Measurements from ENCODE around the gene TUBA1A.
"Not testable (repeated sequence)": the region's sequence is repeated elsewhere in the genome, so short reads cannot be mapped to it uniquely, and the experiment has no call there.

TUBA1A gene

DNA sequence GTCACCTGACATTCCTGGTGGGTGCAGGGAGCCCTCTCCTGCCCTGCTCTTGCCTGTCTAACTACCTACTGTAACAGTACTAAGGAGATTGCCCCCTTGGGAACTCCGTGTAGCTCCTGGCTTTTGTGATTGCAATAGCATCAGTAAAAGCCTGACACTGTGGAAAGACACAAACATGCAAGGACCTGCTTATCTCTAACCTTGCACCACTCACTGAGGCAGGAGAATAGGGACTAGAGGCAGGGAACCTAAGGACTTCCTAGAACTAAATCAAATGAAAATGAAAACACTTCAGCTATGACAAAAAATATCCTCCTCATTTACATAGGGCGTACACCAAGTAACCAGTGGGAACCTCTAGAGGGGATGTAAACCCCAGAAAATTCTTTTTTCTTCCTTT, 28.5 kb downstream of the TUBA1A start:
- DNase-seq (ENCODE audit: extremely low read depth in 1 of 2, low read depth in 1 of 2) = no peak

DNA sequence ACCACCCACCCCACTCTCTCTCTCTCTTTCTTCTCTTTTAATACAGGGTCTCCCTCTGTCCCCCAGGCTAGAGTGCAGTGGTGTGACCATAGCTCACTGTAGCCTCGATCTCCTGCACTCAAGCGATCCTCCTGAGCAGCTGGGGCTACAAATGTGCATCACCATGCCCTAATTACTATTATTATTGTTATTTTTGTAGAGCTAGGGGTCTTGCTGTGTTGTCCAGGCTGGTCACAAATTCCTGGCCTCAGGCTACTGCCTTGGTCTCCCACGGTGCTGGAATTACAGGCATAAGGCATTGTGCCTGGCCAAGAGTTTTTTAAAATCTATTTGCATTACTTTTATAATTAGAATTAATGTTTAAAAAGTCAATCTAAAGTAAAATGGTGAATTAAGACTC, 34.7 kb downstream of the TUBA1A start:
- no peak for DNase-seq (ENCODE audit: extremely low read depth in 1 of 2, low read depth in 1 of 2)

DNA sequence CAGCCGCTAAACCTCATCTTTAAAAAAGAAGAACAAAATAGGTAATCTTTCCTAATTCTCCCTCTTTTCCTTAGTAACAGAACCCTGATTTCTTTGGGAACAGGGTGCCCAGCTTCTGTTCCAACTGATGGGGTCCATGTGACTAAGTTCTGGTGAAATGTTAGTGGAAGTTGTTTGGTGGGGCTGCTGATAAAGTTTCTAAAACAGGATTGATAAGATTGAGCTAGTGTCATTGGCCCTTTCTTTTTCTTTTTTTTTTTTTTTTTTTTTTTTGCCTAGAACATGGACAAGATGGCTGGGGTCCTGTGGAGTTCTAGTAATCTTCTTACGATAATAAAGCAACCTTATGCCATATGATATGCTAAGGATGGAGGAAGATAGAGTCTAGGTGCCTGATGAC, 41.5 kb downstream of the TUBA1A start:
- DNase-seq (ENCODE audit: extremely low read depth in 1 of 2, low read depth in 1 of 2) = no peak

DNA sequence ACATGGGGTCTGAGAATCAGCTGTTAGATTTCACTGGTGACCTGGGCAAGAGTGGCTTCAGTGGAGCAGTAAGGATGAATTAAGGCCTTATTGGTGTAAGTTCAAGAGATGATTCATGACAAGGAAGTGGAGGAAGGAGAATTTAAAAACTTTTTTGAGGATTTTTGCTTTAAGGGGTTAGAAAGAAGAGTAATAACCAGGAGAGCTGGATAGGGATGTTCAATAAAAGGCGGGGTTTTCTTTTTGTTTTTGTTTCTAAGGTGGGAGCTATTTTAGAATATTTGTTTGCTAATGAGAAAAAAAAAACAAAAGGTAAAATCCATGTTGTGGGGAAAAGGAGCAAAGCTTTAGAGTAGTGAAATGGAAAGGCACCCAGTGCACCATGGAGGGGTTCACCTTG, 42.5 kb downstream of the TUBA1A start:
- DNase-seq (ENCODE audit: extremely low read depth in 1 of 2, low read depth in 1 of 2) = no peak

DNA sequence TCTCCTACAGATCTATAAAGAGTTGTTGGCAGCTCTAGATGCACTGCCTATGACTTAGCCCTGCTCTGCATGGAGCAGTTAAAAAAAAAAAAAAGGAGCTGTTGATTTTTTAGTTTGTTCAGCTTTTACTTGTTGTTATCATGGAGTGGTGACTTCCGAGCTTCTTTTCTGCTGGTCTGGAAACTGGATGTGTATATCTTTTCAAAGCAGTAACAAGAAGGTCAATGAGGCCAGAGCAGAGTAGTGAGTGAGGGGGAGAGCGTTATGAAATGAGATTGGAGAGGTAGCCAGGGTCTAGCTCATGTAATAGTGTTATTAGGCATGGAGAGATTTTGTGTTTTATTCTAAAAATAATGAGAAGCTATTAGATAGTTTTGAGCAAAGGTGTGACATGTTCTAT, 44.5 kb downstream of the TUBA1A start:
- no peak for DNase-seq (ENCODE audit: extremely low read depth in 1 of 2, low read depth in 1 of 2)

DNA sequence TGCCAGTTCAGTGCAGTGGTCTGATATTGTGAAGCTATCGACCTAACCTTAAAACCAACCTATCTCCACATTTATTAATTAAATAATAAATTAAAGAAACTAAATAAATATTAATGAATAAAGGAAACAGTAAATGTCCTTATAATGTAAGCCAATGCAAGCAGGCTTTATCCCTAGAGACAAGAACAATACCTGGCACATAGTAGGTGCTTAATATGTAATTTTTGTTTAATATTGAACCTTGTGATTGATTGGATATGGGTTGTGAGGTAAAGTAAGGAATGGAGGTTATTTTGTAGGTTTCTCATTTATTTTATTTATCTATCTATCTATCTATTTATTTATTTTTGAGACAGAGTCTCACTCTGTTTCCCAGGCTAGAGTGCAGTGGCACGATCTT, 49.9 kb downstream of the TUBA1A start:
- no peak for DNase-seq (ENCODE audit: extremely low read depth in 1 of 2, low read depth in 1 of 2)

DNA sequence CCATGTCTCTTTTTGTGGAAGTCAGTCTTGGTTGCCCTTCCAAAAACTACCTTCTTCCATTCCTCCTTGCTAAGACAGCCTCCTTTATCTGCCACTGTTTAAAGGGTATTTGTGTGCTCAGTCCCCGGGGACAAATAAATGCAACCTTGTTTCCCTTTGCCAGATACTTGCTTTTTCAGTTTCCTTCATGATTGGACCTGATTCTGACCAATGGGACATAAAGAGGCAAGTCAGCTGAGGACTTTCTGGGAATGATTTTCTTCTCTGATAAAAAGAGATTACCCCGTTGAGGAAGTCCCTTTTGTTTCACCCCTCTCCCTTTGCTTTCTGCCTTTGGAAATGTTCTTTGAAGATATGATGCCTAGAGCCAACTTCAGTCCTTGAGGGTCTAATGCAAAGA, 50.3 kb downstream of the TUBA1A start:
- DNase-seq (ENCODE audit: extremely low read depth in 1 of 2, low read depth in 1 of 2) = no peak

DNA sequence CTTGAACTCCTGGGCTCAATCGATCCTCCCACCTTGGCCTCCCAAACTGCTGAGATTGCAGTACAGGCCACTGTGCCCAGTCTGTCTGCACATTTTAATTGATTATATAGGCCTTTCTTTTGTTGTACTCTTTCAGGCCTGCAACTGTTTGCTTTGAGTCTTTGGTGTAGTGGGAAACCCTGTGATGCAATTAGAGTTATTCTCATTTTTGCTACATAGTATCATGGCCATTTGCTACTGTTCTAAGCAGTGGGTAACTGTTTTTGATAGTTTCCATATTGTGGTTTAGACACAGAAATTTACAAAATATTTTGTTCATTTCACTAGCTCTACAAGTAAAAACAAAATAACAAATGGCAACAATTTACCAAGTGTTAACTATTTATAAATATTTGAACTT, 51.4 kb downstream of the TUBA1A start:
- no peak for DNase-seq (ENCODE audit: extremely low read depth in 1 of 2, low read depth in 1 of 2)

DNA sequence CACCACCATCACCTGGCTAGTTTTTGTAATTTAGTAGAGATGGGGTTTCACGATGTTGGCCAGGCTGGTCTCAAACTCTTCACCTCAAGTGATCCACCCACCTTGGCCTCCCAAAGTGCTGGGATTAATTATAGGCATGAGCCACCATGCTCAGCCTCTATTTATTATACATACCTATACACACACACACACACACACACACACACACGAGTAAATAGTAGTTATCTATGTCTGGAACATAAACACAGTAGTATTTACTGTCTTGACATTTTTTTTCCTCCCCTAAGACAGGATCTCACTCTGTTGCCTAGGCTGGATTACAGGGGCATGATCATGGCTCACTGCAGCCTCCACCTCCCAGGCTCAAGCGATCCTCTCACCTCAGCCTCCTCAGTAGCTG, 51.9 kb downstream of the TUBA1A start:
- not testable (repeated sequence) for DNase-seq (ENCODE audit: extremely low read depth in 1 of 2, low read depth in 1 of 2)
